DLD1 (cell line): Measurements from ENCODE around the gene CFAP97D1.

Source experiments
- in situ Hi-C: cut with HindIII; loops from 2 replicates; pipeline ENCODE4 v1.10.0; 2017; ENCODE audit warnings: low sequenced_read_pairs

The CFAP97D1 gene

GRCh38 chr17:43780135-43780534 is at the start of gene CFAP97D1:
Gene CFAP97D1 (plus strand): TSS chr17:43780435. CDS start chr17:43780463, 28 bp downstream.
- in situ Hi-C loops: no loop called here

GRCh38 chr17:43732958-43733357 is 47.3 kb upstream of the CFAP97D1 start:
- in situ Hi-C loops: no loop called here

GRCh38 chr17:43733956-43734355 is 46.3 kb upstream of the CFAP97D1 start:
- in situ Hi-C loops: no loop called here

- in situ Hi-C loops: no loop called here
These were observed 45.9 kb upstream of the CFAP97D1 start for GRCh38 chr17:43734376-43734775.

GRCh38 chr17:43736389-43736788 is 43.8 kb upstream of the CFAP97D1 start:
- in situ Hi-C loops: no loop called here

GRCh38 chr17:43737722-43738121 is 42.5 kb upstream of the CFAP97D1 start:
- in situ Hi-C loops: no loop called here

- in situ Hi-C loops: no loop called here
These were observed 39.7 kb upstream of the CFAP97D1 start for GRCh38 chr17:43740541-43740940.

GRCh38 chr17:43741636-43742035 is 38.6 kb upstream of the CFAP97D1 start:
- in situ Hi-C loops: no loop called here

GRCh38 chr17:43745541-43745940 is 34.7 kb upstream of the CFAP97D1 start:
- in situ Hi-C loops: no loop called here

- in situ Hi-C loops: loop anchor here (10.0 kb wide), 1 partner anchor 165 kb away; no protein-coding TSS in a partner anchor
These were observed 30.1 kb upstream of the CFAP97D1 start for GRCh38 chr17:43750153-43750552.

- in situ Hi-C loops: loop anchor here (10.0 kb wide), 1 partner anchor 169 kb away; no protein-coding TSS in a partner anchor
These were observed 26.6 kb upstream of the CFAP97D1 start for GRCh38 chr17:43753493-43754129.

- in situ Hi-C loops: loop anchor here (10.0 kb wide), 1 partner anchor 170 kb away; no protein-coding TSS in a partner anchor
These were observed 25.3 kb upstream of the CFAP97D1 start for GRCh38 chr17:43754947-43755346.

GRCh38 chr17:43755389-43755875 is 24.8 kb upstream of the CFAP97D1 start:
- in situ Hi-C loops: loop anchor here (10.0 kb wide), 1 partner anchor 171 kb away; no protein-coding TSS in a partner anchor

- in situ Hi-C loops: loop anchor here (10.0 kb wide), 1 partner anchor 171 kb away; no protein-coding TSS in a partner anchor
These were observed 24.0 kb upstream of the CFAP97D1 start for GRCh38 chr17:43756201-43756600.

GRCh38 chr17:43757171-43757660 is 23.0 kb upstream of the CFAP97D1 start:
- in situ Hi-C loops: loop anchor here (10.0 kb wide), 1 partner anchor 172 kb away; no protein-coding TSS in a partner anchor

- in situ Hi-C loops: loop anchor here (10.0 kb wide), 1 partner anchor 173 kb away; no protein-coding TSS in a partner anchor
These were observed 22.1 kb upstream of the CFAP97D1 start for GRCh38 chr17:43758086-43758485.

GRCh38 chr17:43758497-43759174 is 21.6 kb upstream of the CFAP97D1 start, which contains the start of gene SOST:
Gene SOST (minus strand): TSS chr17:43758791. CDS start chr17:43758741, 50 bp downstream.
- in situ Hi-C loops: loop anchor here (10.0 kb wide), 1 partner anchor 174 kb away; no protein-coding TSS in a partner anchor

- in situ Hi-C loops: loop anchor here (10.0 kb wide), 1 partner anchor 175 kb away; no protein-coding TSS in a partner anchor
These were observed 20.4 kb upstream of the CFAP97D1 start for GRCh38 chr17:43759836-43760235.

GRCh38 chr17:43760254-43760852 is 19.9 kb upstream of the CFAP97D1 start:
- in situ Hi-C loops: no loop called here

GRCh38 chr17:43766413-43767052 is 13.7 kb upstream of the CFAP97D1 start:
- in situ Hi-C loops: loop anchor here (5.0 kb wide), 1 partner anchor 64 kb away; no protein-coding TSS in a partner anchor
